Transverse colon (tissue), 4 donors: ENCODE measurements around the gene RASGRP2. TPM values are rescaled to one million over a fixed set of nuclear protein-coding genes. Genes with fewer than 3 reads are reported as not detected.

Experiments
- DNase-seq: peaks from one replicate; pipeline ENCODE4 v3.0.0-alpha.2; 2019
- H3K27ac ChIP-seq, 4 donors: fragments of 200-600 bp; sonication (generic); 2 replicates each; pipeline ENCODE4 v1.5.1; 2016 to 2018; ENCODE audit warnings: inconsistent platforms in 4 of 4
- H3K27me3 ChIP-seq: fragments of 200-600 bp; sonication (generic); 2 replicates; pipeline ENCODE4 v1.5.1; 2017; ENCODE audit warnings: inconsistent platforms
- H3K36me3 ChIP-seq, 4 donors: fragments of 200-600 bp; sonication (generic); 2 replicates each; pipeline ENCODE4 v1.5.1; 2017 to 2019; ENCODE audit warnings: inconsistent platforms in 4 of 4
- H3K4me1 ChIP-seq, 4 donors: fragments of 200-600 bp; sonication (generic); 2 replicates each; pipeline ENCODE4 v1.5.1; 2017 to 2020; ENCODE audit warnings: inconsistent platforms in 4 of 4
- H3K4me3 ChIP-seq, 4 donors: fragments of 200-600 bp; sonication (generic); 1 replicate in 1 of 4; 2 replicates in 3 of 4; pipeline versions ENCODE4 v1.5.1 to v1.6.1; 2017 to 2019; ENCODE audit warnings: inconsistent platforms in 4 of 4
- H3K9me3 ChIP-seq, 2 donors: fragments of 200-600 bp; sonication (generic); 2 replicates each; pipeline ENCODE4 v1.5.1; 2017 to 2019; ENCODE audit warnings: inconsistent platforms in 2 of 2
- CTCF ChIP-seq, 5 experiments: fragments of 200-600 bp in 3 of 5; fragments of 450-650 bp in 2 of 5; sonication (generic) in 3 of 5; IDR thresholded peaks; 1 replicate in 2 of 5; 2 replicates in 3 of 5; pipeline ENCODE4 v1.5.1; 2016 to 2017; ENCODE audit warnings: antibody characterized with exemption in 5 of 5, inconsistent platforms in 3 of 5, mild to moderate bottlenecking in 2 of 5, moderate library complexity in 1 of 5
- EP300 ChIP-seq: sonication (generic); formaldehyde crosslinking; IDR thresholded peaks from one replicate; pipeline ENCODE4 v1.6.1; 2017; ENCODE audit warnings: antibody characterized with exemption, low read depth
- POLR2A ChIP-seq: fragments of 450-650 bp; IDR thresholded peaks from one replicate; pipeline ENCODE4 v1.6.1; 2016; ENCODE audit warnings: antibody characterized with exemption, mild to moderate bottlenecking, moderate library complexity
- POLR2AphosphoS5 ChIP-seq, 3 donors: sonication (generic); formaldehyde crosslinking; IDR thresholded peaks; one replicate each; pipeline ENCODE4 v1.6.1; 2016; ENCODE audit warnings: antibody characterized with exemption in 3 of 3
- WGBS, 2 donors: methylation state at CpG; one replicate each; pipeline ENCODE4 v1.1.5; 2018; ENCODE audit warnings: low coverage in 1 of 2; 5-methylcytosine and 5-hydroxymethylcytosine counted together
- in situ Hi-C, 4 donors: fragments of 200-750 bp; cut with MboI; loops; one replicate each; pipeline versions ENCODE4 v1.15.0 to v1.15.1; 2017; ENCODE audit warnings: low sequenced_read_pairs in 3 of 4, low pct_ligation_motif_present in 1 of 4, low pct_unique_long_range_greater_than_20kb in 1 of 4
- intact Hi-C: fragments of 100-400 bp; cut with DNase I; formaldehyde crosslinking; loops from one replicate; pipeline ENCODE4 v1.15.1; 2023; ENCODE audit warnings: low total_unique reads
- total RNA-seq, 4 donors: library from RNA; depleted of rRNA; stranded (reverse); fragments of >200 nt; gene quantifications; one replicate each; pipeline ENCODE4 v1.1.0, GENCODE V29; 2016

Gene RASGRP2
- total RNA-seq, 4 donors from 2014 or later: 12.1 to 24.3 (median 17.3) TPM

- no peaks in the 10 kb centered on the region for H3K9me3 ChIP-seq
- in situ Hi-C loops: no loop called here
- H3K27me3 ChIP-seq: no peaks in the 10 kb centered on the region
- peak overlapping the region; percentile 99 to 100 (median 100) for H3K27ac ChIP-seq
- peak; percentile 84 for DNase-seq
- peak overlapping the region; percentile 94 to 99 (median 99) for H3K4me3 ChIP-seq
- H3K4me1 ChIP-seq: peaks cover 19 to 60% (median 28%) of the 10 kb centered on the region in 4 donors
- WGBS, 2 donors: 0 to 1% methylated on average over 2 to 46 of the region's 98 CpGs
- TF ChIP-seq CTCF (IDR thresholded peaks at IDR 0.05) (no peak), POLR2A (peak; percentile 27), POLR2AphosphoS5 (IDR thresholded peaks at IDR 0.05) (peak in 1 of 3 donors; percentile 26)
- H3K36me3 ChIP-seq: peaks cover 0 to 40% (median 19%) of the 10 kb centered on the region in 4 donors
- intact Hi-C loops: no loop called here
Observed at GRCh38 chr11:64777449-64778222, 33.7 kb upstream of the RASGRP2 start.

DNA sequence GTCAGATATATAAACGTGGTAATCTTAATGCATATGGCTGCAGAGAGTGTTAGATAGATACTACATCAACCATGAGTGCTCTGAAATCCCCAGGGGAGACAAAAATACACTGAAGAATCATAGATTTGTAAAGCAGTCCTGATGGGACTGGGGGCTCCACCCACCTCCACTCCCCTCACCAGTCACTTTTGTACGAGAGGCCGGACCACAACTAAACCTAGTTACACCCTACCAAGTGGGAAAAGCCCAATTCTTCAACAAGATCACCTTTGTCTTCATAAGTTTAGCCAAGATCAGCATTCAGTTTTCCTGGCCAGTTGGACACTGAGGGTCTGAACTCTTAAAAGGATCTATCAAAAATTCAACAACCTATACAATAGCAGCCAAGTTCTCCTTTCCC, 32.9 kb upstream of the RASGRP2 start:
- H3K36me3 ChIP-seq: peaks cover 0 to 48% (median 23%) of the 10 kb centered on the region in 4 donors

DNA sequence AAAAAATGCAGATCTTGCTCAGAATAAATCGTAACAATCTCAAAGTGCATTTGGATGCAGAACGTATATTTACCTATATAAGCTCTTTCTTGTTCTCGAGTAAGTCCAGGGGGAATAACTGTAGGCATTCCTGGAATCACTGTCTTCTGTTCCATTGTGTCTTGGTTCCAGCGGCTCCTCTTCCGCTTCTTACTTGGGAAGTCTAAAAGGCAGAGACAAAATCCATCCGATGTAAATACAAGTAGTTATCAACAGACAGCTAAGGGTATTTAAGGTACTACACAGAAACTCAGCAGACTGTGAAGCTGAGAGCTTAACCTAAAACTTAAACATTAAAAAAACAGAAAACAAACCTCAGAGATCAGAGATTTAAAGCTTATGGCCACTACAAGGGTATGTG, 32.5 kb upstream of the RASGRP2 start:
- H3K4me3 ChIP-seq: peak overlapping the region in 1 of 4 donors; percentile 99
- H3K27me3 ChIP-seq: no peaks in the 10 kb centered on the region
- DNase-seq: no peak
- peaks cover 20 to 72% (median 30%) of the 10 kb centered on the region in 4 donors for H3K4me1 ChIP-seq
- no peaks in the 10 kb centered on the region for H3K9me3 ChIP-seq
- intact Hi-C loops: no loop called here
- peak overlapping the region in 2 of 4 donors; percentile 99 to 100 for H3K27ac ChIP-seq
- TF ChIP-seq CTCF (IDR thresholded peaks at IDR 0.05) (no peak), POLR2AphosphoS5 (IDR thresholded peaks at IDR 0.05) (no peak), EP300 (no peak), POLR2A (no peak)
- 60 to 61% methylated on average over 6 of the region's 6 CpGs for WGBS, 2 donors
- H3K36me3 ChIP-seq: peaks cover 0 to 52% (median 26%) of the 10 kb centered on the region in 4 donors
- in situ Hi-C loops: no loop called here

More for the DNA sequence above, 32.9 kb upstream of the RASGRP2 start:
- no peaks in the 10 kb centered on the region for H3K9me3 ChIP-seq
- in situ Hi-C loops (no loop called here), intact Hi-C loops (no loop called here)
- no peak for TF ChIP-seq CTCF (IDR thresholded peaks at IDR 0.05)
- no peak for TF ChIP-seq EP300
- H3K27me3 ChIP-seq: no peaks in the 10 kb centered on the region
- H3K27ac ChIP-seq: peak overlapping the region; percentile 99 to 100 (median 100)
- H3K4me3 ChIP-seq: peak overlapping the region; percentile 55 to 99 (median 96)
- H3K4me1 ChIP-seq: peaks cover 20 to 67% (median 30%) of the 10 kb centered on the region in 4 donors
- DNase-seq: no peak
- WGBS, 2 donors: 5 to 8% methylated on average over 3 of the region's 3 CpGs

- TF ChIP-seq POLR2A (no peak), POLR2AphosphoS5 (IDR thresholded peaks at IDR 0.05) (no peak), CTCF (IDR thresholded peaks at IDR 0.05) (no peak), EP300 (no peak)
- WGBS, 2 donors: 66 to 79% methylated on average over 5 of the region's 5 CpGs
- in situ Hi-C loops: no loop called here
Observed at GRCh38 chr11:64774144-64774543, 30.2 kb upstream of the RASGRP2 start.

More at GRCh38 chr11:64774144-64774543, 30.2 kb upstream of the RASGRP2 start:
- Histone ChIP-seq H3K9me3 (no peaks in the 10 kb centered on the region), H3K4me3 (no peak overlapping the region), H3K4me1 (peaks cover 15 to 62% (median 24%) of the 10 kb centered on the region in 4 donors), H3K27me3 (no peaks in the 10 kb centered on the region), H3K27ac (no peak overlapping the region), H3K36me3 (peaks cover 0 to 75% (median 41%) of the 10 kb centered on the region in 4 donors)
- intact Hi-C loops: no loop called here
- DNase-seq: no peak
